GM21367 (cell line): ENCODE measurements around the gene CYP8B1.

Source experiments
- ATAC-seq: cut with Tn5 transposase; IDR thresholded peaks from one replicate; pipeline ENCODE4 v1.9.1; 2021; ENCODE audit not compliant: unreplicated experiment

The CYP8B1 gene

DNA sequence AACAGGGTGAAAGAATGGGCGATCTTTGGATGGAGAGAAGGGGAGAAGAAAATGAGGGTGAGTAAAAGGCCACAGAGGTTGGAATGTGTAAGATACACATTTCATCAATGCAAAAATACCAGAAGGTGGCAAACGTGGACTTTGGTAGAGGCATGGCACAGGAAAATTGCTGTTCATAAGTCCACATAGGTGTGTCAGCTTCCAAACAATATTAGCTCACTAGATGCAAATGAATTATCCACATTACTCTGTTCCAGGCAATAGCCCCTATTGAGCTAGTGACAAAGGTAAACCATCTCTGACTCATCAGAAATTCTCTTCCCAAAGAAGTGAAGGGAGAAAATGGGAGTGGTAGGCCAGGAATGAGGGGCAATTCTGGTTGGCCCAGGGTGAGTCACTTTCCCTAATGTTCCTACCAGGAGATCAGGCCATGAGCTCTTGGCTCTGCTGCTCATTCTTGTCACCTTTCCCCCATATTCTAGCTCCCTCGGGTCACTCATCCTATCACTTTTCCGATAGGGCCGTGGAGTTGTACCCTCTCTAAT is 46.5 kb downstream of the CYP8B1 start:
- no peak for ATAC-seq

DNA sequence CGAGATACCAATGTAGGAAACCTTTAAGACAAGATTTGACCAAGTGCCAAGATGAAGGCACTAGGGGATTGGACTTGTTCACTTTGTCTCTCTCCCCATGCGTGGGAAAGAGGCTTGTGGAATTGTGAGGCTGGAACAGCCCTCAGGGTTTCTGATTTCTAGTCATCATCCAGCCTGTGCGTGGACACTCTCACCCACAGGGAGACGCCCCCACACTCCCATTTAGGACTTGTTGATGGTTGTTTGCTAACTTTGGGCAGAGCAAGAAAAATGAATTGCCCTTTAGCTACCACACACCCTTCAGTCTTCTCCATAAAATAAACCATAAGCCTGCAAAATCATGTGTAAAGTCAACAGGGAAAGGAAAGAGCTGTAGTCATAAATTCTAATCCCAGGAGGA is 48.0 kb downstream of the CYP8B1 start:
- no peak for ATAC-seq

DNA sequence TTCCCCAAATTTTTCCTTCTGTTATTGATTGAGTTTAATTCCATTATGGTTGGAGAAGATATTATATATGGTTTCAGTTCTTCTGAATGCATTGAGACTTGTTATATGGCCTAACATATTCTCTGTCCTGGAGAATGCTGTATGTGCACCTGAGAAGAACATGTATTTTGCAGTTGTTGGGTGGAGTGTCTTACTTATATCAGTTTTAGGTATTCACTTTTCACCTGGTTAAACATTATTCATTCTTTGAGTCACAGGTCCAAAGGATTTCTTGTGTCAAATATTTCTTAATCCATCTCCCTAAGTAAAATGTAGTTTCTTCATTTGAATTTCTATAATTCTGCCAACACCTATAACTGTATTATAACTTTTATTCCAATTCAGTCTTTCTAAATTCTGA is 48.7 kb downstream of the CYP8B1 start:
- no peak for ATAC-seq

- ATAC-seq, result no peak
Measured at GRCh38 chr3:42826141-42826540, 49.5 kb downstream of the CYP8B1 start.

DNA sequence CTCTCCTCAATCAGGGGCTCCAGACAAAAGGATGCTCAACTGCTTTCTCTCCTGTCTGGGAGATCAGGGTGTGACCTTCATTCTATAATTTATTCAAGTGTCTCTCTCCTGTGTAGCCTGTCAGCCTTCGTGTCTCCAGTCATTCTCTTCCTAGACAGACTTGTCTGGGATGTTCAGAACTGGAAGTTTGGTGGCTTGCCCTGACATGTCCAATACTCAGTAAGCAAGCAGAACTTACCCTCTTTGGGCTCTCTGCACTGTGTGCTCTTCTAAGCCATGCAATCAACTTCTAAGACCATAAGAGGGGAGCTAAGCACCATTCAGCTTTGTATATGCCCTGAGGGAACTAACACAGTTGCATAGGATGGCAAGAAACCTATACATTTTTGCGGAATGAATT is 52.3 kb downstream of the CYP8B1 start:
- ATAC-seq, result no peak

DNA sequence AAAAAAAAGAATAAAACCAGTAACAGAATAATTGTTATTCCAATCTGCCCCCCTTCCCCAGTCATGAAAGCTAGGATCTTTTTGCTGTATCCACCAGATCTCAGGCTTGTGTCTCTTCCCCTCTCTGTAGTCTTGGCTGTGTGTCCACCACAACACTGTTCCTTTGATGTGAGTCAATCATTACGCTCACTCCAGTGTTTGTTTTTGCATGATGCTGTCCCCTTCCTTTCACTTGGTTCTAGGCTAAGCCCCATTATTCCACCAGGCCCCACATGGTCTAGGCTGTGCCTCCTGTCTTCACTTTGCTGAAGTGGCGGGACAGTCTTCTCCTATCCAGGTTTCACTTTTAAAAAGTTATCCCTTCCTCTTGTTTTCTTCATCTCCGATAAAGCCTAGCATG is 52.9 kb downstream of the CYP8B1 start:
- ATAC-seq, result no peak
